Fibroblast of skin of scalp (primary cell): ENCODE data around the gene DTNB.
"Not testable (repeated sequence)": the region's sequence is repeated elsewhere in the genome, so short reads cannot be mapped to it uniquely, and the experiment has no call there.

Experiments used
- DNase-seq: peaks from one replicate; pipeline ENCODE4 v3.0.0-alpha.2; 2013

The DTNB gene

DNA sequence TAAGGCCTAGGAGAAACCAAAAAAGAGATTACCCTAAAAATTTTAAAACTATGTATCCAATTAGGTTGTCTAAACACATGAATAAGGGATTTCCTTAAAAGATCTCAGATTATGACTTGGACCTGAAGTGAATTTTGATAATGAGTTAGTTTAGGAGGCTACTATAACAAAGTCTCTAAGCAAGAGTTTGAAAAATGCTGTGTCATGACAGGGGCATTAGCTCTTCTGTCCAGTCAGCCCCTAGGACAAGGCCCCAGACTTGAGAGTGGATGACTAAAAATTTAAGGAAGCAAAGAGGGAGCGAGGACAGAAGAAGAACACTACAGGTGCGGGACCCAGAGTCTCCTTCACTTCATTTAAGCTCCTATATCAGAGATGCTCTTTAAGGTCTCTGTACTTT is 135.9 kb downstream of the DTNB start:
- DNase-seq: no peak

DNA sequence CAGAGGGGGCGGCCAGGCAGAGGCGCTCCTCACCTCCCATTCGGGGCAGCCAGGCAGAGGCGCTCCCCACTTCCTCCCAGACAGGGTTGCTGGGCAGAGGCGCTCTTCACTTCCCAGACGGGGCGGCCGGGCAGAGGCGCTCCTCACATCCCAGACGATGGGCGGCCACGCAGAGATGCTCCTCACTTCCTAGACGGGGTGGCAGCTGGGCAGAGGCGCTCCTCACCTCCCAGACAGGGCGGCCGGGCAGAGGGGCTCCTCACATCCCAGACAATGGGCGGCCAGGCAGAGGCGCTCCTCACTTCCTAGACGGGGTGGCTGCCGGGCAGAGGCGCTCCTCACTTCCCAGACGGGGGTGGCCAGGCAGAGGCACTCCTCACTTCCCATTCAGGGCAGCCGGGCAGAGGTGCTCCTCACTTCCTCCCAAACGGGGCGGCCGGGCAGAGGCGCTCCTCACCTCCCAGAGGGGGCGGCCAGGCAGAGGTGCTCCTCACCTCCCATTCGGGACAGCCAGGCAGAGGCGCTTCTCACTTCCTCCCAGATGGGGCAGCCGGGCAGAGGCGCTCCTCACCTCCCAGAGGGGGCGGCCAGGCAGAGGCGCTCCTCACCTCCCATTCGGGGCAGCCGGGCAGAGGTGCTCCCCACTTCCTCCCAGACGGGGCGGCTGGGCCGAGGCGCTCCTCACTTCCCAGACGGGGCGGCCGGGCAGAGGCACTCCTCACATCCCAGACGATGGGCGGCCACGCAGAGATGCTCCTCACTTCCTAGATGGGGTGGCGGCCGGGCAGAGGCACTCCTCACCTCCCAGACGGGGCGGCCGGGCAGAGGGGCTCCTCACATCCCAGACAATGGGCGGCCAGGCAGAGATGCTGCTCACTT is 137.7 kb downstream of the DTNB start:
- not testable (repeated sequence) for DNase-seq

GRCh38 chr2:25534937-25535336 is 138.4 kb downstream of the DTNB start:
- DNase-seq: not testable (repeated sequence)

- no peak for DNase-seq
Observed at GRCh38 chr2:25534455-25534854, 138.9 kb downstream of the DTNB start.

GRCh38 chr2:25533771-25534170 is 139.6 kb downstream of the DTNB start:
- DNase-seq: not testable (repeated sequence)

GRCh38 chr2:25532521-25532920 is 140.9 kb downstream of the DTNB start:
- no peak for DNase-seq

DNA sequence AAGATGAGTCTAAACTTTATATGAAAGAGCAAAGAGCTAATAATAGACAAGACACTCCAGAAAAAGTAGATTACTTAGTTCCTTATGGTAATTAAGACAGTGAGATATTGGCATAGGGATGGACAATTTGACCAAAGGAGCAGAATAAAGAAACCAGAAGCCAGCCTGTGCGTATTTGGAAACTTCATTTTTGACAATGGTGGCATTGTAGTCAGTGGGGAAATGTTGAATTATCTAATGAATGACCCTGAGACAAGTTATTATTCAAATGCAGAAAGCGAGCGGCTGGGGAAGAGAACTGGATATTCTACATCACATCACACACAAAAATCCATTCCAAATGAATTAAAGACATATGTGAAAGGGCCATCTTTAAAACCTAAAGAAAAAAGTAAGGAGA is 144.3 kb downstream of the DTNB start:
- DNase-seq: no peak

- peak; percentile 78 for DNase-seq
Observed at GRCh38 chr2:25528173-25528572, 145.2 kb downstream of the DTNB start.

DNA sequence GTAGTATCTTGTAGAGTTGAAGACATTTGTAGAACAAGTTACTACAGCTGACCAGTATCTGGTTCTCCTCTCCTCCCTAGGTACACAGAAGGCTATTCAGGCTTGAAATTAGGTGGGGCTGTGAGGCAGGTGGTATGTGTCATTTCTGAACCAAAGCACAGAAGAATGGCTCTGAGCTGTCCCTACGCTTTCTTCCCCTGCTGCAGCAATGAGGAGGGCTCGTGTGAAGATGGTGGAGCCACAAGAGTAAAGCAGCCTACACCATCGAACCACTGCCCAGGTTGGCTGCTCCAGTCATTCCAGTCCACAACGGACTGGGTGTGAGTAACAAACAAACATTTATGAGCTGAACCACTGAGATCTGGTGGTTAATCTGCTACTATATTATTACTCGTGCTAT is 148.9 kb downstream of the DTNB start:
- DNase-seq: no peak

DNA sequence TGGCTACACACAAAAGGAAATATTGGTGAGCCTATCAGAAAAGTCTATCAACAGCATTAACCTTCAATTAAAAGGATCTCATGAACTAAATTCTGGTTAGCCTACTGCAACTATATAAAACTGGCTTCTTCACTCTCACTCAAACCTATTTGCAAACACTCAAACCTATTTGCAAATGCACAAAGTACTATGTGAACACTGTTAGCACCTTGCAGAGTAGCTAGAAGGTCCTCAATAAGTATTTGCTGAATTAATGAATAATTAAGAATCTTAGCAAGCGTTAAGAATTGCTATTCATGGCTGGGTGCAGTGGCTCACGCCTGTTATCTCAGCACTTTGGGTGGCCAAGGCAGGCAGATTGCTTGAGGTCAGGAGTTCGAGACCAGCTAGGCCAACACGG is 150.3 kb downstream of the DTNB start:
- no peak for DNase-seq

GRCh38 chr2:25521665-25522387 is 151.6 kb downstream of the DTNB start:
- DNase-seq: peak; percentile 77

DNA sequence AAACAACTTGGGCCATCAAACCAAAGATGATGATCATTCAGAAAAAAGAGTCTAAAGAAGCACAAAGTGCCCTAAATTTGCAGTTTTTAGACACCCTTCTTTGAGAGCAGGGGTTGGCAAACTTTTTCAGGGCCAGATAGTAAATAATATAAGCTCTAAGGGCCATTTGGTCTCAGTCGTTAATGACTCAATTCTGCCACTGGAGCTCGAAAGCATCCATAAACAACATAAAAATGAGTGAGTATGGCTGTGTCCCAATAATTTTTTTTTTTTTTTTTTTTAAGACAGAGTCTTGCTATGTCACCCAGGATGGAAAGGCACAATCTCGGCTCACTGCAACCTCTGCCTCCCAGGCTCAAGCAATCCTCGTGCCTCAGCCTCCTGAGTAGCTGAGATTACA is 152.3 kb downstream of the DTNB start:
- no peak for DNase-seq

GRCh38 chr2:25517701-25518100 is 155.7 kb downstream of the DTNB start:
- peak; percentile 37 for DNase-seq

DNA sequence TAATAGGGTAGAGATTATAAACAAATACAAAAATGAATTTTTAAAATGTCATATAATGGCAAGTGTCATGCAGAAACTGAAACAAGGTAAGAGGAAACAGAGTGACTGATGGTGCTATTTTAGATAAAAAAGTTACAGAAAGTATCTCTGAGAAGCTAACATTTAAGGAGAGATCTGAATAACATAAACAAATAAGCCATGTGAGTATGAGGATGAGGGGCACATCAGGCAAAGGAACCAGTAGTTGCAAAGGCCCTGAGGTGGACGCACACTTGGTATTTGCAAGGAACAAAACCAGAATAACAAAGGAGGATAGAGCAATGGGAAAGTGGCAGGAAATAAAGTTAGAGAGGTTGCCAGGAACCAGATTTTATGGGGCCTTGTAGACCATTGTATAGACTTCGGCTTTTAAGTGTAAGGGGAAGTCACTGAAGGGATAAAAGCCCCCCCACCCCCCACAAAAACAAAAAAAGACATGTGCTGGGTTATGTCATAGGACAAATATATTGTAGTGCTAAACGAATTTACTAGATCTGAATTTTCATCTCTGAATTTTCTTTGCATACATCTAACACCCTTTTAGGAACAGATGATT is 159.2 kb downstream of the DTNB start:
- DNase-seq: no peak

DNA sequence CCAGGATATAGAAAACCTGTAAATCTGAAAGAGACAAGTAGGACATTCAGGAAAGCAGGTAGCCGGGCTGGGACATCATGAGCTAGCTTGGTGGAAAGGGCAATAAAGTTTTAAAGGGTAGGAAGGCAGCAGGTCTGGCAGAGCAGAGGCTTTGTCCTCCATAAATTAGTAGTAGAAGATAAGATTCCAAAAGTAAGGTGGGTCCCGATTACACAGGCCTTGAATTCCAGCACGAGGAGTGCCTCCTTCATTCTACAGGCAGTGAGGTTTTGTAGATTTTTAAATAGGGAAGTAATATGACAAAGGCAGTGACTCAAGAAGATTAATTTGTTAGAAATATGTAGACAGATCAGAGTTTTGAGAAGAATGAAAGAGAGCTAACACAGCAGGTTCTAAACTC is 160.7 kb downstream of the DTNB start:
- DNase-seq: no peak

DNA sequence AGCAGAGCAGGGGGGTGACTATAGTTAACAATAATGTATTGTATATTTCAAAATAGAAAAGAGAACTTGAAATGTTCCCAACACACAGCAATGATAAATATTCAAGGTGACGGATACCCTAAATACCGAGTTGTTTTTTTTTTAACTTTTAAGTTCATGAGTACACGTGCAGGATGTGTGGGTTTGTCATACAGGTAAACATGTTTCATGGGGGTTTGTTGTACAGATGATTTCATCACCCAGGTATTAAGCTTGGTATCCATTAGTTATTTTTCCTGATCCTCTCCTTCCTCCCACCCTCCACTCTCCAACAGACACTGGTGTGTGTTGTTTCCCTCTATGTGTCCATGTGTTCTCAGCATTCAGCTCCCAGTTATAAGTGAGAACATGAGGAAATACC is 167.2 kb downstream of the DTNB start:
- DNase-seq: no peak

DNA sequence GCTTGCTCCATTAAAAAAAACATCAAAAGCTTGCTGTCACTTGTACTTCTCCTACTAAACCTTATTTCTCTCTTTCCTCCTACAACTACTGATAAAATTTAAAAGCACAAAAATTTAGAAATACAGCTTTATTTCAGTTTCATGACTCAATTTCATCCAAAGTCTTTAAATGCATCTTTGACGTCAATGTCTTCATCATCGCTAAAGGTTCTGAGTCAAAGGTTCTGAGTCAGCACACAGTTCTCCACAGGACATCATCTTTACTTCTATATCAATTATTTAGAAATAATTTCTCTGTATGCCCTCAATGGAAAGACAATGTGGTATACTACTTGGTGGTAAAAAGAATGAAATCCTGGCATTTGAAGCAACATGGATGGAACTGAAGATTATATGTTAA is 167.8 kb downstream of the DTNB start:
- peak; percentile 24 for DNase-seq

DNA sequence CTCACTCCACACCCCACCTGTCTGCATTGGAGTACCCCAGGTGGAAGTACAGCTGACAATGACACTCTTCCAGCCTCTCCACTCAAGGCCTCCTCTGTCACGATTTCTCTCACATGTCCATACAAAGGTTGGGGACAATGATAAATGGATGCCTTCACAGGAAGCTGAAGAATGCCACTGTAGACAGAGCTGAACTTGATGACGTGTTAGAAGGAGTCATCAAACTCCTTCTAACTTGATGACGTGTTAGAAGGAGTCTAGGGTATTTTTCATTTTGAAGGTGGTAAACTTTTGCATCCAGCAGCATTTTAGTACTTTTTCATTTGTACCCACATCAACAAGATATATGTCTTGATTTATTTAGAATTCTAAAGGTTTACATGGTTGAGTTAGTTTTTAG is 168.2 kb downstream of the DTNB start:
- no peak for DNase-seq

- DNase-seq: no peak
Observed at GRCh38 chr2:25504266-25504665, 169.1 kb downstream of the DTNB start.

DNA sequence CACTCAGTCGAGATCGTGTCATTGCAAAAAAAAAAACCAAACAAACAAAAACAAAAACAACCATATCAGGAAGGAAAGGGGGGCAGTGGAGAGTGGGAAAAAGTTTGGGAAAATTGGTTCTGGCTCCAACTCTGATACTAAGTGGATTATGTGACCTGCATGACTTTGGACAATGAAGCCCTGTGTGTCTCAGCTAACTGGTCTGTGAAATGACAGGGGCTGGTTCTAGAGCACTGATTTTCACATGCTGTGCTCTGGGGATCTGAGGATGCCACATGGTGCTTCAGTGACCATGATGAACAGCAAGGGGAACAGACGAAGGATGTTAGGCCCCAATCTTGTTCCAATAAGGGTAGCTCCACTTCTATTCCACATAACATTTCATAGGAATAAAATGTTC is 174.2 kb downstream of the DTNB start:
- DNase-seq: no peak

DNA sequence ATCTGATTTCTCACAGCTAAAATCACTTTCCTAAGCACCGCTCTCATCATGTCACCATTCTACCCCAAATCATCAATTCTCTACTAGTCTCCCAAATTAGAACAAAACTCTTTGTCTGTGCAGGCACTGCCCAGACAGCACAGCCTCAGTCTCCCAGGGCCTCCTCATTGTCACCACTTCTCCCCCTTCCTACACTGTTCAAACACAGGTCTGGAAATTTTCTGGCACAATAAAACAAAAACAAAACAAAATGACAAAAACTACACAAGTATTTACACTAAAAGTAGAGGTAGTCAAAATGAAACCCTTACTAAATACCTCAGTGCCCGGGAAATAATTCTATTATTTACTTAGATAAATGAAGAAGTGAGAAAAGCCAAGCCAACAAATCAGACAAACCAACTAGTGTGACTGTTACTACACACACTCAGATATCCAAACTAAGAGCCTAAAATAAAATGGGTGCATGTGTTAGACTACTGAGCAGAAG is 175.4 kb downstream of the DTNB start:
- DNase-seq: no peak

- no peak for DNase-seq
Observed at GRCh38 chr2:25497229-25497917, 176.0 kb downstream of the DTNB start.

GRCh38 chr2:25494616-25495015 is 178.8 kb downstream of the DTNB start:
- DNase-seq: peak; percentile 87
